Peyer's patch (tissue), 4 donors: ENCODE measurements around the gene SPTB.

Experiments used
- CTCF ChIP-seq, 6 experiments: fragments of 450-650 bp in 4 of 6; fragments of 200-600 bp in 2 of 6; sonication (generic) in 1 of 6; IDR thresholded peaks; one replicate each; pipeline ENCODE4 v1.5.1; 2017 to 2019; ENCODE audit warnings: antibody characterized with exemption in 6 of 6, mild to moderate bottlenecking in 3 of 6, moderate library complexity in 1 of 6
- POLR2A ChIP-seq, 2 donors: fragments of 450-650 bp; IDR thresholded peaks; one replicate each; pipeline ENCODE4 v1.5.1; 2017; ENCODE audit warnings: antibody characterized with exemption in 2 of 2, mild to moderate bottlenecking in 2 of 2, moderate library complexity in 2 of 2

- TF ChIP-seq CTCF (IDR thresholded peaks at IDR 0.05) = no peak
- no peak for TF ChIP-seq POLR2A (IDR thresholded peaks at IDR 0.05)
Measured at GRCh38 chr14:64861916-64862315, 17.8 kb downstream of the SPTB start.
